HL-60 (cell line): ENCODE results near the gene PRRX1.

ENCODE experiments used
- DNase-seq, 2 experiments: peaks; one replicate each; pipeline ENCODE4 v3.0.0-alpha.2; 2010 to 2020; ENCODE audit warnings: low read depth in 1 of 2, low spot score in 1 of 2
- H3K27ac ChIP-seq: fragments of 250-450 bp; sonication (Bioruptor Pico); replicated peaks from 2 replicates; pipeline ENCODE4 v1.5.1; 2020; ENCODE audit warnings: mild to moderate bottlenecking, moderate library complexity
- H3K27me3 ChIP-seq: fragments of 250-450 bp; sonication (Bioruptor Pico); 2 replicates; pipeline ENCODE4 v1.5.1; 2021; ENCODE audit warnings: mild to moderate bottlenecking, moderate library complexity; ENCODE audit not compliant: insufficient read depth, poor library complexity, severe bottlenecking
- H3K4me3 ChIP-seq: replicated peaks from 2 replicates; pipeline ENCODE4 v1.5.1; 2011; ENCODE audit warnings: mild to moderate bottlenecking, control low read depth, low read length; ENCODE audit not compliant: insufficient read depth
- GABPA ChIP-seq: IDR thresholded peaks from 2 replicates; pipeline ENCODE4 v1.6.1; 2012; ENCODE audit warnings: low read depth
- POLR2AphosphoS5 ChIP-seq: IDR thresholded peaks from 2 replicates; pipeline ENCODE4 v1.6.1; 2012; ENCODE audit warnings: low read depth
- SPI1 ChIP-seq: IDR thresholded peaks from 2 replicates; pipeline ENCODE4 v1.6.1; 2012; ENCODE audit warnings: low read depth, mild to moderate bottlenecking, borderline replicate concordance
- TF ChIP-seq, protein P1 (sequence below): IDR thresholded peaks from 2 replicates; pipeline ENCODE4 v1.6.1; 2012; ENCODE audit warnings: low read depth; ENCODE audit not compliant: insufficient replicate concordance
- TF ChIP-seq, protein P2 (sequence below): IDR thresholded peaks from one replicate; pipeline ENCODE4 v1.5.1; 2011; ENCODE audit warnings: low read length, control low read depth, inconsistent platforms; ENCODE audit not compliant: insufficient read depth

The PRRX1 gene

DNA sequence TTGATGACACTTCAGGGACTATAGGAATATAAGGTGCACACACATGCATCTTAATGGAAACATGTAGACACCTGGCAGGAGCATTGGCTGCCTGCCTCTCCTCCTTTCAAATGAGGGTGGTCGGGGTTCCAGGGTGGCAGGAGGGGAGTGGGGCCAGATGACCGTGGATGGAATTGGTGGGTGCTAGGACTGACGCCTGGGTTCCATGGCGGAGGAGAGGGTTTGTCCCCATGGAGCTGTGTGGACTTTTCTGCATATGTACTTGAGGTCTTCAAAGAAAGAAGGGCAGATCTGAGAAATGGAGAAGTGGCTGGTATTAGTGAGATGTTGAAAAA, 7.7 kb downstream of the PRRX1 start:
- no peak overlapping the region for H3K4me3 ChIP-seq
- H3K27me3 ChIP-seq: peaks cover 36% of the 10 kb centered on the region

DNA sequence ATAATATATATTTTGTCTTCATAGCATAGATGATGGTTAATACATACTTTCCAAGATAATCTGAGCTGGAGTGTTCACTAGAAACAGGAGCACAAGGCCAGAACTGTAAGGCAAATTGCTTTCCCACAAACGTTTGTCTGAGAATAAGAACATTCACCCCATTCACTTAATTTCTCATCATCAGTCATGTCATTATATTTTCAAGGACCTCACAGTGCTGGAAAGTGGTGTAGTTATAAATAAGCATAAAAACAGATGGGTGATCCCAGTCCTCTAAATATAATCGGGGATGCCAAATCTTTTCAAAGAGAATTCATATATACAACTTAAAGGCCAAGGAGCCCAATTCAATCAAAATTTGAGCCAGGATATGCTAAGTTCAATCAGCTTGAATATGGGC, 8.4 kb downstream of the PRRX1 start:
- Histone ChIP-seq H3K4me3 (no peak overlapping the region), H3K27me3 (peaks cover 31% of the 10 kb centered on the region), H3K27ac (no peak overlapping the region)
- no peak for DNase-seq
- TF ChIP-seq, protein P1, sequence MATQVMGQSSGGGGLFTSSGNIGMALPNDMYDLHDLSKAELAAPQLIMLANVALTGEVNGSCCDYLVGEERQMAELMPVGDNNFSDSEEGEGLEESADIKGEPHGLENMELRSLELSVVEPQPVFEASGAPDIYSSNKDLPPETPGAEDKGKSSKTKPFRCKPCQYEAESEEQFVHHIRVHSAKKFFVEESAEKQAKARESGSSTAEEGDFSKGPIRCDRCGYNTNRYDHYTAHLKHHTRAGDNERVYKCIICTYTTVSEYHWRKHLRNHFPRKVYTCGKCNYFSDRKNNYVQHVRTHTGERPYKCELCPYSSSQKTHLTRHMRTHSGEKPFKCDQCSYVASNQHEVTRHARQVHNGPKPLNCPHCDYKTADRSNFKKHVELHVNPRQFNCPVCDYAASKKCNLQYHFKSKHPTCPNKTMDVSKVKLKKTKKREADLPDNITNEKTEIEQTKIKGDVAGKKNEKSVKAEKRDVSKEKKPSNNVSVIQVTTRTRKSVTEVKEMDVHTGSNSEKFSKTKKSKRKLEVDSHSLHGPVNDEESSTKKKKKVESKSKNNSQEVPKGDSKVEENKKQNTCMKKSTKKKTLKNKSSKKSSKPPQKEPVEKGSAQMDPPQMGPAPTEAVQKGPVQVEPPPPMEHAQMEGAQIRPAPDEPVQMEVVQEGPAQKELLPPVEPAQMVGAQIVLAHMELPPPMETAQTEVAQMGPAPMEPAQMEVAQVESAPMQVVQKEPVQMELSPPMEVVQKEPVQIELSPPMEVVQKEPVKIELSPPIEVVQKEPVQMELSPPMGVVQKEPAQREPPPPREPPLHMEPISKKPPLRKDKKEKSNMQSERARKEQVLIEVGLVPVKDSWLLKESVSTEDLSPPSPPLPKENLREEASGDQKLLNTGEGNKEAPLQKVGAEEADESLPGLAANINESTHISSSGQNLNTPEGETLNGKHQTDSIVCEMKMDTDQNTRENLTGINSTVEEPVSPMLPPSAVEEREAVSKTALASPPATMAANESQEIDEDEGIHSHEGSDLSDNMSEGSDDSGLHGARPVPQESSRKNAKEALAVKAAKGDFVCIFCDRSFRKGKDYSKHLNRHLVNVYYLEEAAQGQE: no peak
- TF ChIP-seq POLR2AphosphoS5: no peak
- no peak for TF ChIP-seq GABPA
- TF ChIP-seq SPI1: no peak
- TF ChIP-seq, protein P2, sequence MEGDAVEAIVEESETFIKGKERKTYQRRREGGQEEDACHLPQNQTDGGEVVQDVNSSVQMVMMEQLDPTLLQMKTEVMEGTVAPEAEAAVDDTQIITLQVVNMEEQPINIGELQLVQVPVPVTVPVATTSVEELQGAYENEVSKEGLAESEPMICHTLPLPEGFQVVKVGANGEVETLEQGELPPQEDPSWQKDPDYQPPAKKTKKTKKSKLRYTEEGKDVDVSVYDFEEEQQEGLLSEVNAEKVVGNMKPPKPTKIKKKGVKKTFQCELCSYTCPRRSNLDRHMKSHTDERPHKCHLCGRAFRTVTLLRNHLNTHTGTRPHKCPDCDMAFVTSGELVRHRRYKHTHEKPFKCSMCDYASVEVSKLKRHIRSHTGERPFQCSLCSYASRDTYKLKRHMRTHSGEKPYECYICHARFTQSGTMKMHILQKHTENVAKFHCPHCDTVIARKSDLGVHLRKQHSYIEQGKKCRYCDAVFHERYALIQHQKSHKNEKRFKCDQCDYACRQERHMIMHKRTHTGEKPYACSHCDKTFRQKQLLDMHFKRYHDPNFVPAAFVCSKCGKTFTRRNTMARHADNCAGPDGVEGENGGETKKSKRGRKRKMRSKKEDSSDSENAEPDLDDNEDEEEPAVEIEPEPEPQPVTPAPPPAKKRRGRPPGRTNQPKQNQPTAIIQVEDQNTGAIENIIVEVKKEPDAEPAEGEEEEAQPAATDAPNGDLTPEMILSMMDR: no peak

More for the DNA sequence above, 7.7 kb downstream of the PRRX1 start:
- H3K27ac ChIP-seq: no peak overlapping the region
- no peak for TF ChIP-seq GABPA
- TF ChIP-seq POLR2AphosphoS5: no peak
- TF ChIP-seq, protein P2: no peak
- TF ChIP-seq, protein P1: no peak
- no peak for TF ChIP-seq SPI1
- DNase-seq: no peak

DNA sequence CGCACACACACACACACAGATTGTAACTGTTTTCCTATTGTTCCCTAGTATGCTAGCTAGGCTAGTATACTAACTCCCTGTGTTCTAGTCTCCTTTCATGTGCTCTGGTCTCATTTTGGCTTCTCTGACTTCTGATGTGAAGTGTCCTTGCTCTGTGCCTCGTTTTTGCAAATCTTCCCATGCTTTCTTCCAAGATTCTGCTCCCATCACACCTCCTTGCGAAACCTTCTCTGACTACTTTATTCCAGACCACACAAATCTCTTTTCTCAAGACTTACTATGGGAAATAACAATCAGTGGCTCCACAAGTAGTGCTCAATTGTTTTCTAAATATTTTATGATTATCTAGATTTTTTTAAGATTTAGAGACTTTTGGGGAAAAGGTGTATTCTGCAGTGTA, 10.3 kb downstream of the PRRX1 start:
- Histone ChIP-seq H3K27me3 (peaks cover 21% of the 10 kb centered on the region), H3K27ac (no peak overlapping the region), H3K4me3 (no peak overlapping the region)
- TF ChIP-seq, protein P1: no peak
- TF ChIP-seq SPI1 (no peak), POLR2AphosphoS5 (no peak), GABPA (no peak)
- TF ChIP-seq, protein P2: no peak
- no peak for DNase-seq
